ENCODE results near the gene IL6ST. TPM values are rescaled to one million over a fixed set of nuclear protein-coding genes. Genes with fewer than 3 reads are reported as not detected.
A peak's percentile ranks its signal among the peaks of the same experiment; 100 is the strongest.
"Not testable (repeated sequence)": the region's sequence is repeated elsewhere in the genome, so short reads cannot be mapped to it uniquely, and the experiment has no call there.

IL6ST gene
- total RNA-seq, 1 donor = 557 TPM

- no peak for TF ChIP-seq CTCF (IDR thresholded peaks at IDR 0.05; ENCODE audit: insufficient read depth, low read depth, low read length)
- H3K4me3 ChIP-seq (ENCODE audit: low read depth, low read length) = peak overlapping the region; percentile 68
- DNase-seq (ENCODE audit: low read depth) = peak; percentile 85
These were observed 1.8 kb downstream of the IL6ST start for GRCh38 chr5:55993013-55993412.

- peak; percentile 46 for DNase-seq (ENCODE audit: low read depth)
- TF ChIP-seq CTCF (IDR thresholded peaks at IDR 0.05; ENCODE audit: insufficient read depth, low read depth, low read length) = no peak
- peak overlapping the region; percentile 68 for H3K4me3 ChIP-seq (ENCODE audit: low read depth, low read length)
These were observed 2.8 kb downstream of the IL6ST start for GRCh38 chr5:55991768-55992486.

- DNase-seq (ENCODE audit: low read depth) = not testable (repeated sequence)
- peak overlapping the region; percentile 68 for H3K4me3 ChIP-seq (ENCODE audit: low read depth, low read length)
These were observed 3.9 kb downstream of the IL6ST start for GRCh38 chr5:55990895-55991294.

GRCh38 chr5:55989860-55990259 is 4.9 kb downstream of the IL6ST start:
- no peak for TF ChIP-seq CTCF (IDR thresholded peaks at IDR 0.05; ENCODE audit: insufficient read depth, low read depth, low read length)
- H3K4me3 ChIP-seq (ENCODE audit: low read depth, low read length) = peak overlapping the region; percentile 44
- DNase-seq (ENCODE audit: low read depth) = no peak

GRCh38 chr5:55988979-55989638 is 5.7 kb downstream of the IL6ST start:
- DNase-seq (ENCODE audit: low read depth) = no peak
- no peak for TF ChIP-seq CTCF (IDR thresholded peaks at IDR 0.05; ENCODE audit: insufficient read depth, low read depth, low read length)
- H3K4me3 ChIP-seq (ENCODE audit: low read depth, low read length) = peak overlapping the region; percentile 44

GRCh38 chr5:55988428-55988827 is 6.3 kb downstream of the IL6ST start:
- H3K4me3 ChIP-seq (ENCODE audit: low read depth, low read length) = peak overlapping the region; percentile 44
- not testable (repeated sequence) for DNase-seq (ENCODE audit: low read depth)

- no peak overlapping the region for H3K4me3 ChIP-seq (ENCODE audit: low read depth, low read length)
- TF ChIP-seq CTCF (IDR thresholded peaks at IDR 0.05; ENCODE audit: insufficient read depth, low read depth, low read length) = no peak
- no peak for DNase-seq (ENCODE audit: low read depth)
These were observed 7.8 kb downstream of the IL6ST start for GRCh38 chr5:55986931-55987330.

GRCh38 chr5:55985181-55985580 is 9.6 kb downstream of the IL6ST start:
- DNase-seq (ENCODE audit: low read depth) = no peak
- H3K4me3 ChIP-seq (ENCODE audit: low read depth, low read length) = peak overlapping the region; percentile 35
- no peak for TF ChIP-seq CTCF (IDR thresholded peaks at IDR 0.05; ENCODE audit: insufficient read depth, low read depth, low read length)
